ENCODE data around the gene MAGI2.

- TF ChIP-seq ZSCAN5A (CRISPR knock-in tag; IDR thresholded peaks at IDR 0.05; ENCODE audit: borderline replicate concordance) (no peak), CENPX (CRISPR knock-in tag; IDR thresholded peaks at IDR 0.05) (no peak), TBP (CRISPR knock-in tag; IDR thresholded peaks at IDR 0.05) (no peak), CTCF (CRISPR knock-in tag; IDR thresholded peaks at IDR 0.05) (no peak), FOSL1 (CRISPR knock-in tag; IDR thresholded peaks at IDR 0.05; ENCODE audit: borderline replicate concordance) (no peak), MXD4 (CRISPR knock-in tag; IDR thresholded peaks at IDR 0.05) (no peak)
These were observed 1303.7 kb downstream of the MAGI2 start for GRCh38 chr7:78149787-78150186.
